ENCODE results near the gene ZP3.
"Not testable (repeated sequence)": the region's sequence is repeated elsewhere in the genome, so short reads cannot be mapped to it uniquely, and the experiment has no call there.

Gene ZP3

DNA sequence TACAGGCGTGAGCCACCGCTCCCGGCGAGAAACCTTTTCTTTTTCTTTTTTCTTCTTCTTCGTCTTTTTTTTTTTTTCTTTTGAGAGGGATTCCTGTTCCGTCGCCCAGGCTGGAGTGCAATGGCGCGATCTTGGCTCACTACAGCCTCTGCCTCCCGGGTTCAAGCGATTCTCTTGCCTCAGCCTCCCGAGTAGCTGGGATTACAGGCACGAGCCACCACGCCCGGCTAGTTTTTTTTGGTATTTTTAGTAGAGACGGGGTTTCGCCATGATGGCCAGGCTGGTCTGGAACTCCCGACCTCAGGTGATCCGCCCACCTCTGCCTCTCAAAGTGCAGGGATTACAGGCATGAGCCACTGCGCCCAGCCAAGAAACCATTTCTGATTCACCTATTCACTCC, 36.0 kb downstream of the ZP3 start:
- not testable (repeated sequence) for H3K36me3 ChIP-seq (ENCODE audit: insufficient read depth); H3K4me2 ChIP-seq; H3K27ac ChIP-seq; H3K4me1 ChIP-seq (ENCODE audit: low read depth, poor library complexity, severe bottlenecking); H3K4me3 ChIP-seq (IDR thresholded peaks at IDR 0.05; ENCODE audit: insufficient read depth, low read depth, low read length); H3K9ac ChIP-seq; H3K79me2 ChIP-seq (ENCODE audit: insufficient read depth, low read depth); H4K20me1 ChIP-seq (ENCODE audit: insufficient read depth); H3K27me3 ChIP-seq (ENCODE audit: insufficient read depth, low read depth); H2AFZ ChIP-seq (ENCODE audit: low read depth)

DNA sequence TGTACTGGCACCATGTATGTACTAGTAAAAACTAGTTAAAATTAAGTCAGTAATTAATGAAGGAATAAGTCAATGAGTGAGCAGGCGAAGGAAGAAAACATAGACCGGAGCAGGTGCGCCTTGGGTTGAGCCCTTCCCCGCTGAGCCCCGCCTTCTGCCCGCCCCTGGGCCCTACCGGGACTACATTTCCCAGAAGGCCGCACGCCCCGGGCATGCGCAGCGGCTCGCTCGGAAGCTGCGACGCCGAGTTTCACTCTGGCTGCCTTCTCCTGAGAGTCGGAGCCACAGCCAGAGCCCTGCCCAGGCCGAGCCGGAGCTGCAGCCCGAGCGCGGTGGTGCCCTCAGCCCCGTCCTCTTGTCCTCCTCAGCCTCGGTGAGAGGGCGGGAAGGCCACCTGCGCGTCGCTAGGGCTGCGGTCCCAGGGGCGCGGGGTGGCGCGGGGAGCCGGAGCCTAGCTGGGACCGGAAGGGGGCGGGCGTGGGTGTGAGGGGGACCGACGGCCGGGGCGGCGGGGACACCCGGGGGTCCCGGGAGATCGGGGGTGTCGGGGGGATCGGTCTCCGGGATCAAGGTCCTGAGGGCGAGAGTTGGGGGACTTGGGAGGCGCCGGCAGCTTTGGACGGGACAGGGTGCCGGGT, 36.8 kb downstream of the ZP3 start, which contains the start of gene DTX2:
DTX2 (plus strand) TSS at position 246 of the 638 bp plus-strand sequence. CDS start 18,801 bp downstream, outside the sequence.
- not testable (repeated sequence) for H3K4me3 ChIP-seq (IDR thresholded peaks at IDR 0.05; ENCODE audit: insufficient read depth, low read depth, low read length); H3K4me1 ChIP-seq (ENCODE audit: low read depth, poor library complexity, severe bottlenecking); H3K27me3 ChIP-seq (ENCODE audit: insufficient read depth, low read depth); H3K27ac ChIP-seq; H3K79me2 ChIP-seq (ENCODE audit: insufficient read depth, low read depth); H3K36me3 ChIP-seq (ENCODE audit: insufficient read depth); H4K20me1 ChIP-seq (ENCODE audit: insufficient read depth); H3K9ac ChIP-seq; H3K4me2 ChIP-seq; H2AFZ ChIP-seq (ENCODE audit: low read depth)

DNA sequence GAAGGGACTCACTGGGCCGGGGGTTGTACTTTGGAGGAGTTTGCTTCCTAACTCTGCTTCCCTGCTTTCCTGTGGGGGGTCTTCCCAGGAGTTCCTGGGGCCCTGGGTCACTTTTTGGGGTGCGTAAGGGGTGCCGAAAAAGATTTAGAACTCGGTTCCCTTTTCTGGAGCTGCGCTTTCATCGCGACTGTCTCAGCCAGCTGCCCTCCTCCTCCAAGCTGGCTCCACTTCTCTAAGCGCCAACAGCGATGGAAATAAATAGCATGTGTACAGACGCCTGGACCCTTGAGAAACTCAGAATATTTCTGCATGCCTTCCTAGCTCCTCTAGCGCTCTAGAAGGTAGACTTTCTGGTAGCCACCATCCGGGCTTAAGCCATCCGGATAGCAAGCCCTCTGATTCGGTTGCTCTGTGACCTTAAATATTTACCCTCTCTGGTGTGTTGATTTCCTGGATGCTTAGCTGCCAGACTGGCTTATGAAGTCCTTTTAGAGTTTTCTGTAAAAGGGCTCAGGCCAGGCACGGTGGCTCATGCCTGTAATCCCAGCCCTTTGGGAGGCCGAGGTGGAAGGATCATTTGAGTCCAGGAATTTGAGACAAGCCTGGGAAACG, 37.6 kb downstream of the ZP3 start:
- not testable (repeated sequence) for H3K9ac ChIP-seq; H3K4me2 ChIP-seq; H4K20me1 ChIP-seq (ENCODE audit: insufficient read depth)

DNA sequence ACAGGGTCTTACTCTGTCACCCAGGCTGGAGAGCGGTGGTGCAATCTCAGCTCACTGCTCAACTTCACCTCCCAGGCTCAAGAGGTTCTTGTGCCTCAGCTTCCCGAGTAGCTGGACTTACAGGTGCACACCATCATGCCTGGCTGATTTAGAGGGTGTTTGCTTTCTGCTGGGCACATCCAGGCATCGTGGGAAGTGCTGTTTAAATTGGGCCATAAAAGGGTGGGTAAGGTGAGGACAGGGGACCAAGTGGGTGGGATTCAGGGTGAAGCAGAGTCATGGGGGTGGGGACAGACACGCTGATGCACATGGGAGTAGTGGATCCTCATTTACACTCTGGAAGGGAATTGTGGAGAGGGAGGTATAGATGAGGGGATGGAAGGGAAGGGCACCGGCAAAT, 40.2 kb downstream of the ZP3 start:
- H3K9ac ChIP-seq; H2AFZ ChIP-seq (ENCODE audit: low read depth); H3K79me2 ChIP-seq (ENCODE audit: insufficient read depth, low read depth); H3K4me3 ChIP-seq (IDR thresholded peaks at IDR 0.05; ENCODE audit: insufficient read depth, low read depth, low read length); H3K27ac ChIP-seq; H3K36me3 ChIP-seq (ENCODE audit: insufficient read depth); H4K20me1 ChIP-seq (ENCODE audit: insufficient read depth); H3K4me1 ChIP-seq (ENCODE audit: low read depth, poor library complexity, severe bottlenecking); H3K4me2 ChIP-seq; H3K27me3 ChIP-seq (ENCODE audit: insufficient read depth, low read depth): not testable (repeated sequence)

More for the DNA sequence above, 37.6 kb downstream of the ZP3 start:
- not testable (repeated sequence) for H3K4me1 ChIP-seq (ENCODE audit: low read depth, poor library complexity, severe bottlenecking); H3K27me3 ChIP-seq (ENCODE audit: insufficient read depth, low read depth); H2AFZ ChIP-seq (ENCODE audit: low read depth); H3K79me2 ChIP-seq (ENCODE audit: insufficient read depth, low read depth); H3K4me3 ChIP-seq (IDR thresholded peaks at IDR 0.05; ENCODE audit: insufficient read depth, low read depth, low read length); H3K36me3 ChIP-seq (ENCODE audit: insufficient read depth); H3K27ac ChIP-seq

DNA sequence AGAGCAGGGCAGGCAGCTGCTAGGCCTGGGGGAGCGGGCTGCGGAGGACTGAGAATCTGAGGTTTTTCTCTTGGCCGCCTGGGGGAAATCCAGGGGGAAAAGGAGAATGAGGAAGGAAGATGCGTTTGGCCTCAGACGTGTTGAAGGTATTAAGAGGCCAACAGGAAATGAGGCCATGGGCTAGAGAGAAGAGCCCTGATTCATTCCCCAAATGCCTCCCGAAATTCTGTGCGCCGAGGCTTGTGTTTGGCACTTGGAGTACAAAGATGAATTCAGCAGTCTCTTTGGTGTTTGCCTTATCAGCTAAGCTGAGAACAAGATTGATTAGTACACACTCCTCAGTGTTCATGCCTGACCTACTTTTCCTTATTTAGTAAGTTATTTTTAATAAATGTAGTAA, 41.2 kb downstream of the ZP3 start:
- not testable (repeated sequence) for H3K9ac ChIP-seq; H3K27me3 ChIP-seq (ENCODE audit: insufficient read depth, low read depth); H3K27ac ChIP-seq; H3K4me1 ChIP-seq (ENCODE audit: low read depth, poor library complexity, severe bottlenecking); H3K4me2 ChIP-seq; H3K79me2 ChIP-seq (ENCODE audit: insufficient read depth, low read depth); H2AFZ ChIP-seq (ENCODE audit: low read depth); H3K36me3 ChIP-seq (ENCODE audit: insufficient read depth); H4K20me1 ChIP-seq (ENCODE audit: insufficient read depth); H3K4me3 ChIP-seq (IDR thresholded peaks at IDR 0.05; ENCODE audit: insufficient read depth, low read depth, low read length)

DNA sequence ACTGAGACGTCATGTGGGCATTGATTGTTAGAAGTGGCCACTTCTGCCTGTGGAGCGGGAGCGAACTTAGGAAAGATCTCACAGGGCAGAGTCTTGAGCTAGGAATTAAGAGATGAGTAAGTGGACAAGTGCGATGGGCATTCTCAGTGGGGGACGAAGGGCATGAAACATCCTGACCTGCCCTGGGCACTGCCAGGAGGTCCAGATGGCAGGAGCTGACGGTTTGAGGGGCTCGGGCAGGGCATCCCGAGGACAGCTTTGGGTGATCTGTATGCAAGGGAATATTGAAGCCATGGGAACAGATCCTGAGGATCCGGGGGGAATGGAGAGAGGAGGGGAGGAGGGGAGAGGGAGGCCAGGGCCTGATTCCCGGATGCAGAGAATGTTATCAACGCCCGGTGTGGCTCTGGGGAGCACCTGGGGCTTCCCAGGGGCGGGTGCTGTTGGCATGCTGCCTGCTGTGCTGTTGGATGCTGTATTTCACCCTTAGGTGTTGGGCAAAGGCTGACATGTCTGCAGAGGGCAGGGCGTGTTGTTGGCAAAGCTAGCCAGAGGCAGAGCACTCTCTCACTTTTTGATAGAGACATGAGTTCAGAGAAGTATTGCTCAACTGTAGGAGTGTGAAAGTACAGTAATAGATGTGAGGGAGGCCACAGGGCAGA, 43.1 kb downstream of the ZP3 start:
- H3K27ac ChIP-seq; H3K27me3 ChIP-seq (ENCODE audit: insufficient read depth, low read depth); H4K20me1 ChIP-seq (ENCODE audit: insufficient read depth); H2AFZ ChIP-seq (ENCODE audit: low read depth); H3K4me3 ChIP-seq (IDR thresholded peaks at IDR 0.05; ENCODE audit: insufficient read depth, low read depth, low read length); H3K4me2 ChIP-seq; H3K9ac ChIP-seq; H3K79me2 ChIP-seq (ENCODE audit: insufficient read depth, low read depth); H3K4me1 ChIP-seq (ENCODE audit: low read depth, poor library complexity, severe bottlenecking); H3K36me3 ChIP-seq (ENCODE audit: insufficient read depth): not testable (repeated sequence)

DNA sequence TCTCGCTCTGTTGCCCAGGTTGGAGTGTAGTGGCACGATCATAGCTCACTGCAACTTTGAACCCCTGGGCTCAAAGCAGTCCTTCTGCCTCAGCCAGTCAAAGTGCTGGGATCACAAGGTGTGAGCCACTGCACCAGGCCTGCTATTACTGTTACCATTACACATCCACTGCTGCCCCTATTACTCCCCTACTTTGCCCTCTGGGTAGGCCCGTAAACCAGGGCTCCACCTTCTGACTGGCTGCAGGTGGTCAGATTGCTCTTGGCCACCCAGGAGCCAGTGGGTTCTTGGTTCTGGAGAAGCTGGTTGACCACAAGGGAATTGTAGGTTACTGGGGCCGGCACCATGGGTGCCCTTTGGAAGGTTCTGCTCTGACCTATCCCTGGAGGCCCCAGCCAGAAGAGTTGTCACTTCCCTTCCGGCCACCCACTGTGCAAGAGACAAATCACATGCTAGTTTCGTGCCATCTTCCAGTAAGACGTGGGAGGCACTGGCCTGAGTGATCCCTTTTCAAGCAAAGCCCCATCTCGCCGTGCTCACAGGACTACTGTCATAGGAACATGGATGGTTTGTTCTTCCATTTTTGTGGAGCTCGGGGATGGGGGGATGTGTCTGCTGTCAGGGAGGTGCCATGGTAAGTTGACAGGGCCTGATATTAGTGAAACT, 46.9 kb downstream of the ZP3 start:
- not testable (repeated sequence) for H3K36me3 ChIP-seq (ENCODE audit: insufficient read depth); H3K4me2 ChIP-seq; H3K27me3 ChIP-seq (ENCODE audit: insufficient read depth, low read depth); H4K20me1 ChIP-seq (ENCODE audit: insufficient read depth); H3K4me1 ChIP-seq (ENCODE audit: low read depth, poor library complexity, severe bottlenecking); H3K9ac ChIP-seq; H2AFZ ChIP-seq (ENCODE audit: low read depth); H3K79me2 ChIP-seq (ENCODE audit: insufficient read depth, low read depth); H3K4me3 ChIP-seq (IDR thresholded peaks at IDR 0.05; ENCODE audit: insufficient read depth, low read depth, low read length); H3K27ac ChIP-seq

DNA sequence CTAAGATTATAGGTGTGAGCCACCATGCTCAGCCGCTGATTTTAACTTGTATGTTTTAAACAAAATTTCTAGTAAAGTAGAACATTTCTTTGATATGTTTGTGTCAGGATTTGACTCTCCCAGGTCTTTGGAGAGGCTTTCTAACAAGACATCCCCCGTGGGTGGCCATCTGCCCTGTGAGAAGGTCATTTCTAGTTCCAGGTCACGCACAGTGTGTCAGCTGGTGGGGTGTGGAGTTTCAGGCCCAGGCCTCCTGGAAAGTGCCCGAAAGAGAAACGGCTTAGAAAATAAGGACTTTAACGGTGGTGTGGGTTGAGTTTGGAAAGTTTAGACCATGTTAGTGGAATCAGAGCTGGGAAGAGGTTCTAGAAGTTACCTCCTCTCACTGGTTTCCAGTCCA, 48.3 kb downstream of the ZP3 start:
- H4K20me1 ChIP-seq (ENCODE audit: insufficient read depth); H2AFZ ChIP-seq (ENCODE audit: low read depth); H3K9ac ChIP-seq; H3K4me1 ChIP-seq (ENCODE audit: low read depth, poor library complexity, severe bottlenecking); H3K27ac ChIP-seq; H3K36me3 ChIP-seq (ENCODE audit: insufficient read depth); H3K79me2 ChIP-seq (ENCODE audit: insufficient read depth, low read depth); H3K4me2 ChIP-seq; H3K27me3 ChIP-seq (ENCODE audit: insufficient read depth, low read depth); H3K4me3 ChIP-seq (IDR thresholded peaks at IDR 0.05; ENCODE audit: insufficient read depth, low read depth, low read length): not testable (repeated sequence)

DNA sequence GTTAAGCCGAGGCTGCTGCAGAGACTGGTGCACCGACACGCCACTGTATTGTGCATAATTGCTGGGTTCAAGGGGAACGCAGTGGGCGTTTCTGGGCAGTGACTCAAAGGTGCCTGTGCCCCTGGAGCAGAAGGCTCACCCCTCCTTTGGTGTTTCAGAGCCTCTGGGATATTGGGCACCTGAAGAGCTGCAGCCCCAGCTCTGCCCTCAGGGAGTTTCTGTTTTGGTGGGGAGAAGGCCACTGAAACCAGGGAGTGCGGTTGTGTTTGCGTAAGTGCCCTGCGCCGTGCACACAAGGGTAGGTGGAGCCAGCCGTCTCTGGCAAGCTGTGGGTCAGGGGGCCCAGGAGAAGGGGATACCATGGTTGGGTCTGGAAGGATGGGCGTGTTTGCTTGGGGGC, 51.5 kb downstream of the ZP3 start:
- not testable (repeated sequence) for H3K4me2 ChIP-seq; H3K36me3 ChIP-seq (ENCODE audit: insufficient read depth); H4K20me1 ChIP-seq (ENCODE audit: insufficient read depth); H3K79me2 ChIP-seq (ENCODE audit: insufficient read depth, low read depth); H2AFZ ChIP-seq (ENCODE audit: low read depth); H3K9ac ChIP-seq; H3K4me3 ChIP-seq (IDR thresholded peaks at IDR 0.05; ENCODE audit: insufficient read depth, low read depth, low read length); H3K27ac ChIP-seq; H3K4me1 ChIP-seq (ENCODE audit: low read depth, poor library complexity, severe bottlenecking); H3K27me3 ChIP-seq (ENCODE audit: insufficient read depth, low read depth)
